Rectal smooth muscle tissue (tissue), 1 donor: Measurements from ENCODE around the gene HTRA2.

ENCODE experiments used
- H3K27ac ChIP-seq: one replicate; pipeline ENCODE4 v1.7.0; 2013; ENCODE audit warnings: low read depth, low read length, inconsistent platforms
- H3K27me3 ChIP-seq: one replicate; pipeline ENCODE4 v1.7.0; 2013; ENCODE audit warnings: low read length; ENCODE audit not compliant: control insufficient read depth, insufficient read depth
- H3K36me3 ChIP-seq: one replicate; pipeline ENCODE4 v1.7.0; 2013; ENCODE audit warnings: low read length; ENCODE audit not compliant: control insufficient read depth, insufficient read depth
- H3K4me1 ChIP-seq: one replicate; pipeline ENCODE4 v1.7.0; 2013; ENCODE audit warnings: low read length; ENCODE audit not compliant: control insufficient read depth, insufficient read depth
- H3K4me3 ChIP-seq: one replicate; pipeline ENCODE4 v1.7.0; 2013; ENCODE audit warnings: low read length
- H3K9ac ChIP-seq: one replicate; pipeline ENCODE4 v1.7.0; 2013; ENCODE audit warnings: low read length

The HTRA2 gene

GRCh38 chr2:74569686-74570085 lies 40.0 kb downstream of the HTRA2 start:
- Histone ChIP-seq H3K9ac (no peak overlapping the region), H3K36me3 (no peaks in the 10 kb centered on the region), H3K27me3 (no peaks in the 10 kb centered on the region), H3K27ac (no peak overlapping the region), H3K4me3 (no peak overlapping the region), H3K4me1 (no peaks in the 10 kb centered on the region)

- H3K4me1 ChIP-seq: no peaks in the 10 kb centered on the region
Observed at GRCh38 chr2:74571058-74571457, 41.3 kb downstream of the HTRA2 start.

GRCh38 chr2:74572178-74572925 lies 42.6 kb downstream of the HTRA2 start:
- H3K27me3 ChIP-seq: no peaks in the 10 kb centered on the region
- no peaks in the 10 kb centered on the region for H3K36me3 ChIP-seq
- H3K4me3 ChIP-seq: no peak overlapping the region
- H3K9ac ChIP-seq: no peak overlapping the region
- H3K27ac ChIP-seq: no peak overlapping the region
- H3K4me1 ChIP-seq: no peaks in the 10 kb centered on the region

More at GRCh38 chr2:74571058-74571457, 41.3 kb downstream of the HTRA2 start:
- Histone ChIP-seq H3K27me3 (no peaks in the 10 kb centered on the region), H3K36me3 (no peaks in the 10 kb centered on the region), H3K9ac (no peak overlapping the region), H3K27ac (no peak overlapping the region), H3K4me3 (no peak overlapping the region)

GRCh38 chr2:74573747-74574562 lies 44.2 kb downstream of the HTRA2 start:
- Histone ChIP-seq H3K36me3 (no peaks in the 10 kb centered on the region), H3K27me3 (no peaks in the 10 kb centered on the region), H3K9ac (no peak overlapping the region), H3K27ac (no peak overlapping the region), H3K4me3 (no peak overlapping the region), H3K4me1 (no peaks in the 10 kb centered on the region)

GRCh38 chr2:74575320-74575719 lies 45.6 kb downstream of the HTRA2 start:
- H3K4me1 ChIP-seq: no peaks in the 10 kb centered on the region
- H3K27ac ChIP-seq: no peak overlapping the region
- H3K4me3 ChIP-seq: no peak overlapping the region
- H3K27me3 ChIP-seq: no peaks in the 10 kb centered on the region
- no peak overlapping the region for H3K9ac ChIP-seq
- no peaks in the 10 kb centered on the region for H3K36me3 ChIP-seq

- no peak overlapping the region for H3K27ac ChIP-seq
Observed at GRCh38 chr2:74576211-74576862, 46.6 kb downstream of the HTRA2 start.

GRCh38 chr2:74576863-74577229 lies 47.1 kb downstream of the HTRA2 start:
- H3K36me3 ChIP-seq: no peaks in the 10 kb centered on the region
- no peak overlapping the region for H3K9ac ChIP-seq
- no peaks in the 10 kb centered on the region for H3K27me3 ChIP-seq
- no peaks in the 10 kb centered on the region for H3K4me1 ChIP-seq
- H3K27ac ChIP-seq: no peak overlapping the region
- no peak overlapping the region for H3K4me3 ChIP-seq

More at GRCh38 chr2:74576211-74576862, 46.6 kb downstream of the HTRA2 start:
- Histone ChIP-seq H3K9ac (no peak overlapping the region), H3K4me3 (no peak overlapping the region), H3K36me3 (no peaks in the 10 kb centered on the region), H3K4me1 (no peaks in the 10 kb centered on the region), H3K27me3 (no peaks in the 10 kb centered on the region)

- no peaks in the 10 kb centered on the region for H3K4me1 ChIP-seq
- no peak overlapping the region for H3K27ac ChIP-seq
- H3K36me3 ChIP-seq: no peaks in the 10 kb centered on the region
- no peak overlapping the region for H3K4me3 ChIP-seq
- H3K27me3 ChIP-seq: no peaks in the 10 kb centered on the region
- H3K9ac ChIP-seq: no peak overlapping the region
Observed at GRCh38 chr2:74577448-74577847, 47.7 kb downstream of the HTRA2 start.

GRCh38 chr2:74578408-74578807 lies 48.7 kb downstream of the HTRA2 start:
- Histone ChIP-seq H3K9ac (no peak overlapping the region), H3K27ac (no peak overlapping the region), H3K36me3 (no peaks in the 10 kb centered on the region), H3K4me1 (no peaks in the 10 kb centered on the region), H3K4me3 (no peak overlapping the region), H3K27me3 (no peaks in the 10 kb centered on the region)

GRCh38 chr2:74581463-74581862 lies 51.7 kb downstream of the HTRA2 start:
- H3K36me3 ChIP-seq: no peaks in the 10 kb centered on the region
- H3K27me3 ChIP-seq: no peaks in the 10 kb centered on the region
- no peaks in the 10 kb centered on the region for H3K4me1 ChIP-seq
- no peak overlapping the region for H3K9ac ChIP-seq
- H3K27ac ChIP-seq: no peak overlapping the region
- H3K4me3 ChIP-seq: no peak overlapping the region

GRCh38 chr2:74582184-74582583 lies 52.5 kb downstream of the HTRA2 start:
- no peaks in the 10 kb centered on the region for H3K27me3 ChIP-seq
- no peaks in the 10 kb centered on the region for H3K4me1 ChIP-seq
- no peaks in the 10 kb centered on the region for H3K36me3 ChIP-seq
- no peak overlapping the region for H3K4me3 ChIP-seq
- no peak overlapping the region for H3K9ac ChIP-seq
- no peak overlapping the region for H3K27ac ChIP-seq
